GM12878 (cell line): ENCODE data around the gene MCTP2. TPM values are rescaled to one million over a fixed set of nuclear protein-coding genes. Genes with fewer than 3 reads are reported as not detected.

Experiments
- ATAC-seq: fragments of 200-7000 bp; cut with Tn5 transposase; 3 replicates; pipeline ENCODE4 v1.9.1; 2020; ENCODE audit warnings: mild to moderate bottlenecking, moderate library complexity
- BruUV-seq: library from RNA; stranded (reverse); fragments of 400-500 nt; replicated peaks from 2 replicates; lab custom pipeline; 2021; lab: Mats Ljungman, UMichigan
- CTCF ChIA-PET: fragments of 300-600 bp; sonication (Branson Sonifier 250); formaldehyde crosslinking; extraction: SDS; loops from one replicate; lab custom pipeline; 2021; ENCODE audit warnings: inconsistent platforms; lab: Yijun Ruan, JAX
- POLR2A ChIA-PET: fragments of 350-600 bp; formaldehyde crosslinking; extraction: SDS; loops from one replicate; lab custom pipeline; 2021; ENCODE audit warnings: inconsistent platforms; lab: Charles Lee
- RAD21 ChIA-PET: fragments of 300-600 bp; sonication (Branson Sonifier 250); formaldehyde crosslinking; loops from one replicate; lab custom pipeline; 2023; ENCODE audit warnings: antibody characterized with exemption; ENCODE audit not compliant: unreplicated experiment; lab: Charles Lee
- SMC1A ChIA-PET: fragments of 300-600 bp; sonication (Branson Sonifier 250); formaldehyde crosslinking; loops from one replicate; lab custom pipeline; 2023; ENCODE audit not compliant: unreplicated experiment, uncharacterized antibody; lab: Charles Lee
- DNase-seq: peaks from one replicate; pipeline ENCODE4 v3.0.0-alpha.2; 2011; ENCODE audit warnings: low read depth, low spot score
- FAIRE-seq: peaks from 3 replicates; lab custom pipeline; 2011; peaks lifted over from hg19 to GRCh38; lab: Jason Lieb, UNC
- H2AFZ ChIP-seq: 2 replicates; pipeline ENCODE4 v1.6.0; 2011; ENCODE audit warnings: low read depth, low read length, control low read depth; ENCODE audit not compliant: control insufficient read depth
- H3K27ac ChIP-seq: 2 replicates; pipeline ENCODE4 v1.5.1; 2011; ENCODE audit warnings: control low read depth; ENCODE audit not compliant: control insufficient read depth, insufficient read depth
- H3K27me3 ChIP-seq, 2 experiments: replicated peaks in 1 of 2; 2 replicates each; pipeline versions ENCODE4 v1.6.0 to v1.6.1; 2011; ENCODE audit warnings: low read length in 1 of 2; ENCODE audit not compliant: control insufficient read depth in 2 of 2, insufficient read depth in 2 of 2
- H3K36me3 ChIP-seq, 2 experiments: 2 replicates each; pipeline ENCODE4 v1.5.1; 2011; ENCODE audit warnings: low read length in 1 of 2; ENCODE audit not compliant: control insufficient read depth in 2 of 2, insufficient read depth in 2 of 2
- H3K4me1 ChIP-seq: 2 replicates; pipeline ENCODE4 v1.6.1; 2011; ENCODE audit warnings: mild to moderate bottlenecking, low read length, moderate library complexity, mixed read lengths; ENCODE audit not compliant: control insufficient read depth, insufficient read depth
- H3K4me2 ChIP-seq: 2 replicates; pipeline ENCODE4 v1.6.0; 2011; ENCODE audit warnings: control low read depth; ENCODE audit not compliant: control insufficient read depth, insufficient read depth
- H3K4me3 ChIP-seq: fragments of 200-600 bp; sonication (generic); 2 replicates; pipeline ENCODE4 v1.5.1; 2016
- H3K79me2 ChIP-seq: 2 replicates; pipeline ENCODE4 v1.6.0; 2011; ENCODE audit warnings: low read length; ENCODE audit not compliant: control insufficient read depth, insufficient read depth
- H3K9ac ChIP-seq: 2 replicates; pipeline ENCODE4 v1.8.0; 2011; ENCODE audit warnings: low read length, control low read depth, mixed read lengths; ENCODE audit not compliant: control insufficient read depth, insufficient read depth
- H3K9me3 ChIP-seq: replicated peaks from 3 replicates; pipeline ENCODE4 v1.5.1; 2011; ENCODE audit warnings: mild to moderate bottlenecking, low read length; ENCODE audit not compliant: control insufficient read depth, insufficient read depth
- H4K20me1 ChIP-seq: 2 replicates; pipeline ENCODE4 v1.6.0; 2011; ENCODE audit not compliant: control insufficient read depth, insufficient read depth
- BACH1 ChIP-seq: fragments of 450-650 bp; IDR thresholded peaks from 2 replicates; pipeline ENCODE4 v1.6.1; 2017; ENCODE audit warnings: mild to moderate bottlenecking, borderline replicate concordance
- BMI1 ChIP-seq: fragments of 450-650 bp; IDR thresholded peaks from 2 replicates; pipeline ENCODE4 v1.6.1; 2016; ENCODE audit warnings: mild to moderate bottlenecking, moderate library complexity, borderline replicate concordance
- CREB1 ChIP-seq: IDR thresholded peaks from 2 replicates; pipeline ENCODE4 v1.6.1; 2012; ENCODE audit warnings: low read depth, mild to moderate bottlenecking, inconsistent platforms
- EGR1 ChIP-seq, 2 experiments: IDR thresholded peaks; 1 replicate in 1 of 2; 2 replicates in 1 of 2; pipeline ENCODE4 v1.6.1; 2011 to 2012; ENCODE audit warnings: low read depth in 2 of 2, low read length in 2 of 2, borderline replicate concordance in 1 of 2, mild to moderate bottlenecking in 1 of 2, moderate library complexity in 1 of 2
- HDGF ChIP-seq: fragments of 450-650 bp; IDR thresholded peaks from 2 replicates; pipeline ENCODE4 v1.6.1; 2016; ENCODE audit warnings: antibody characterized with exemption
- JUND ChIP-seq: IDR thresholded peaks from 2 replicates; pipeline ENCODE4 v1.6.1; 2012; ENCODE audit warnings: low read depth, mild to moderate bottlenecking, low read length, improper control_type of control experiment, moderate library complexity
- KDM1A ChIP-seq: fragments of 200-600 bp; sonication (generic); IDR thresholded peaks from 2 replicates; pipeline ENCODE4 v1.6.1; 2016; ENCODE audit warnings: borderline replicate concordance
- NFYB ChIP-seq: IDR thresholded peaks from 2 replicates; pipeline ENCODE4 v1.6.1; 2011; ENCODE audit warnings: low read depth, mild to moderate bottlenecking, low read length, improper control_type of control experiment, moderate library complexity; ENCODE audit not compliant: insufficient read depth
- POU2F2 ChIP-seq: IDR thresholded peaks from 3 replicates; pipeline ENCODE4 v1.6.1; 2011; ENCODE audit warnings: low read depth, mild to moderate bottlenecking, low read length, borderline replicate concordance
- SPI1 ChIP-seq: IDR thresholded peaks from 2 replicates; pipeline ENCODE4 v1.6.1; 2011; ENCODE audit warnings: low read depth, mild to moderate bottlenecking, low read length, moderate library complexity, borderline replicate concordance; ENCODE audit not compliant: insufficient read depth
- TCF12 ChIP-seq: IDR thresholded peaks from 2 replicates; pipeline ENCODE4 v1.6.1; 2011; ENCODE audit warnings: low read depth, mild to moderate bottlenecking, low read length
- ZBED1 ChIP-seq: IDR thresholded peaks from 2 replicates; pipeline ENCODE4 v1.6.1; 2016; ENCODE audit warnings: borderline replicate concordance
- WGBS: methylation state at CpG from one replicate; pipeline ENCODE4 v1.1.6; 2016; ENCODE audit warnings: low lambda C conversion rate; ENCODE audit not compliant: insufficient replicate concordance, insufficient coverage; ENCODE audit errors: missing lambda C conversion rate; 5-methylcytosine and 5-hydroxymethylcytosine counted together
- in situ Hi-C: fragments of 300-500 bp; cut with MboI; formaldehyde crosslinking; loops from 9 replicates; pipeline ENCODE4 v1.14.3; 2018; ENCODE audit warnings: mixed read lengths
- intact Hi-C: fragments of 100-400 bp; cut with micrococcal nuclease; formaldehyde crosslinking; loops from one replicate; pipeline ENCODE4 v1.14.2; 2022; ENCODE audit not compliant: unreplicated experiment
- polyA plus RNA-seq, 11 experiments: library from polyadenylated mRNA; depleted of rRNA in 4 of 11; unstranded in 6 of 11; stranded (reverse) in 5 of 11; fragments of >200 nt; fragmentation: Nextera tagmentation in 4 of 11; fragmentation: Illumina TruSeq in 1 of 11; extraction: Ambion mirVana in 4 of 11; extraction: Trizol in 1 of 11; gene quantifications; 1 replicate in 1 of 11; 2 replicates in 10 of 11; pipeline versions ENCODE4 v1.2.1 to v1.2.3, GENCODE V29; 2011 to 2016; ENCODE audit warnings: inconsistent platforms in 2 of 11, missing spikeins in 2 of 11, low read depth in 1 of 11
- total RNA-seq, 4 experiments: library from RNA; depleted of rRNA in 3 of 4; stranded (reverse); fragments of >200 nt in 3 of 4; fragmentation: Illumina TruSeq in 1 of 4; extraction: Trizol in 1 of 4; gene quantifications; 2 replicates each; pipeline versions ENCODE4 v1.2.1 to v1.2.3, GENCODE V29; 2013 to 2021
- TF ChIP-seq, protein P1 (sequence below): fragments of 450-650 bp; IDR thresholded peaks from 2 replicates; pipeline ENCODE4 v1.6.1; 2017; ENCODE audit warnings: borderline replicate concordance

Gene MCTP2
- total and polyA plus RNA-seq, 10 of the 15 experiments (the other 5 are each of a cell fraction or from before 2014, with no cell fraction given): 0.24 to 48.5 (median 0.88) TPM

DNA sequence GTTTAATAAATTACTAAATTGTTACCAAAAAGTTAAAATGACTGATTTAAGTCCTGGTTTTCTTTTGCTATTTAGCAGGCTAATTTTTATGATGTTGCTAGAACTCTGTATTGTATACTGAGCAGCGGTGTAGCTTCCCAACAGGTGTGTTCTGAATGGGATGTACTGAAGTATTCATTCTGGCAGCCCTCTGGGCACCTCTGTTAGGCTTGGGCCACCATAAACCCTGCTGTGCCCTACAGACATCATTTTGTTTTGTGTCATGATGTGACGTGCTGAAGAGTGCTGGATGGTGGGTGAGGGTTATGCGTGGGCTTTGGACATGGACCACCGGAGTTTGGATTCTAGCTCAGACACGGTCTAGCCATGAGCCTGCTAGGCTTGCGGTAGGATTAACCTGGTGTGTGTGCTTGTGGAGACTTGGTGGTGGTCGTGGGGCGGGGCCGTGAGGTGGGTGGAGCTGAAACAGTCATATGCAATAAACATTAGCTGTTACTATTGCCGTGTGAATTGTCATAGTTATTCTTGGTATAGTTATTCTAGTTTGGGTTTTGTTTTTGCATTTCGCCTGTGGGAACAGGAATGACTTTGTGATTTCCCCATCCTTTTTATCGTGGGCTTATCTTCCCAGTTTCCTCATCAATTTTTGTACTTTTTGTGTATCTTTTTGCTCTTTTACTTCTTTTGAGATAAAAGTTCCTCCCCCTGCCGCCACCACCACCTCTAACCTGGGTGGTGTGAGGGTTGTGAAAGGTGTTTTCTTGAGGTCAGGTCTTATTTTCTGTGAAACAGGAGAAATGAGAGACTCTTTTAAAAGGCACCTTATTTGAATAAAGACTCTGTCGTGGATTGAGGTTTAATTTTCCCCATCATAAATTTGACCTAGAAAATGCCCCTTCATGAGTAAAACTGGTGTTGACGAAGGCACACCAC lies 93.7 kb downstream of the MCTP2 start:
- no peak for TF ChIP-seq POU2F2
- no peak for TF ChIP-seq HDGF
- no peak for TF ChIP-seq KDM1A
- no peak for TF ChIP-seq SPI1
- TF ChIP-seq BMI1: no peak
- TF ChIP-seq CREB1: no peak
- TF ChIP-seq JUND: no peak
- no peak for TF ChIP-seq TCF12
- TF ChIP-seq, protein P1, sequence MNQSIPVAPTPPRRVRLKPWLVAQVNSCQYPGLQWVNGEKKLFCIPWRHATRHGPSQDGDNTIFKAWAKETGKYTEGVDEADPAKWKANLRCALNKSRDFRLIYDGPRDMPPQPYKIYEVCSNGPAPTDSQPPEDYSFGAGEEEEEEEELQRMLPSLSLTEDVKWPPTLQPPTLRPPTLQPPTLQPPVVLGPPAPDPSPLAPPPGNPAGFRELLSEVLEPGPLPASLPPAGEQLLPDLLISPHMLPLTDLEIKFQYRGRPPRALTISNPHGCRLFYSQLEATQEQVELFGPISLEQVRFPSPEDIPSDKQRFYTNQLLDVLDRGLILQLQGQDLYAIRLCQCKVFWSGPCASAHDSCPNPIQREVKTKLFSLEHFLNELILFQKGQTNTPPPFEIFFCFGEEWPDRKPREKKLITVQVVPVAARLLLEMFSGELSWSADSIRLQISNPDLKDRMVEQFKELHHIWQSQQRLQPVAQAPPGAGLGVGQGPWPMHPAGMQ: no peak
- no peak for TF ChIP-seq ZBED1
- no peak for TF ChIP-seq NFYB
- no peak for TF ChIP-seq BACH1
- TF ChIP-seq EGR1 (IDR thresholded peaks at IDR 0.05; ENCODE audit: borderline replicate concordance in 1 of 2, low read depth in 2 of 2, low read length in 2 of 2): no peak
- CTCF ChIA-PET: interaction anchor here (0.6 to 9.5 kb wide), 27 partner anchors 8 to 205 kb away, joined by 3 to 417 read pairs (median 12); partner anchors contain the start of gene MCTP2
- Histone ChIP-seq H3K9ac (no peak overlapping the region), H3K27ac (no peak overlapping the region), H3K4me1 (no peaks in the 10 kb centered on the region), H3K27me3 (no peaks in the 10 kb centered on the region), H3K36me3 (no peaks in the 10 kb centered on the region; a peak in 1 of 4 replicates), H3K4me3 (no peak overlapping the region), H3K79me2 (no peaks in the 10 kb centered on the region), H4K20me1 (no peaks in the 10 kb centered on the region), H2AFZ (no peak overlapping the region), H3K4me2 (no peak overlapping the region), H3K9me3 (no peaks in the 10 kb centered on the region)
- RAD21 ChIA-PET: interaction anchor here (0.6 to 9.0 kb wide), 24 partner anchors 8 to 193 kb away, joined by 3 to 268 read pairs (median 3); partner anchors contain the start of gene MCTP2
- POLR2A ChIA-PET: interaction anchor here (1.2 to 2.0 kb wide), 3 partner anchors 10 to 160 kb away, joined by 3 to 12 read pairs (median 4); no protein-coding TSS in a partner anchor
- DNase-seq (no peak), FAIRE-seq (no peak), ATAC-seq (peak; percentile 43)
- SMC1A ChIA-PET: interaction anchor here (0.5 to 9.0 kb wide), 36 partner anchors 9 to 328 kb away, joined by 3 to 266 read pairs (median 5); partner anchors contain the start of gene MCTP2
- intact Hi-C loops (loop anchor here (1.0 to 10.0 kb wide), 3 partner anchors 93 to 330 kb away; partner anchors contain the start of gene MCTP2), in situ Hi-C loops (loop anchor here (5.0 to 25.0 kb wide), 2 partner anchors 163 to 1288 kb away; no protein-coding TSS in a partner anchor)
- 45% methylated on average over 15 of the region's 15 CpGs for WGBS
- no TSS peak for BruUV-seq
